A549 (cell line): ENCODE results near the gene CKAP5. TPM values are rescaled to one million over a fixed set of nuclear protein-coding genes. Genes with fewer than 3 reads are reported as not detected.

Source experiments
- ATAC-seq, 2 experiments: fragments of 200-7000 bp in 1 of 2; fragments of >200 bp in 1 of 2; cut with Nextera tagmentation in 1 of 2; cut with Tn5 transposase in 1 of 2; 3 replicates each; pipeline versions ENCODE4 v1.8.0 to v1.9.1; 2018 to 2020; ENCODE audit warnings: mild to moderate bottlenecking in 1 of 2, moderate library complexity in 1 of 2
- CTCF ChIA-PET: fragments of 300-600 bp; sonication (Branson Sonifier 250); formaldehyde crosslinking; extraction: SDS; loops from one replicate; lab custom pipeline; 2021; ENCODE audit warnings: antibody characterized with exemption, inconsistent platforms; lab: Yijun Ruan, JAX
- POLR2A ChIA-PET: fragments of 350-600 bp; formaldehyde crosslinking; extraction: SDS; loops from one replicate; lab custom pipeline; 2021; ENCODE audit warnings: antibody characterized with exemption, inconsistent platforms; lab: Yijun Ruan, JAX
- DNase-seq, 2 experiments: peaks; one replicate each; pipeline versions ENCODE4 v3.0.0 to v3.0.0-alpha.2; 2011 to 2016; ENCODE audit warnings: low read depth in 1 of 2, low spot score in 1 of 2
- FAIRE-seq: peaks from 2 replicates; lab custom pipeline; 2011; peaks lifted over from hg19 to GRCh38; lab: Jason Lieb, UNC
- H3K27ac ChIP-seq, 2 experiments: fragments of >200 bp; sonication (Bioruptor Twin); formaldehyde crosslinking; 3 replicates each; pipeline ENCODE4 v1.5.1; 2016 to 2017
- H3K4me1 ChIP-seq: fragments of >200 bp; sonication (Bioruptor Twin); formaldehyde crosslinking; 3 replicates; pipeline ENCODE4 v1.6.1; 2016
- H3K4me2 ChIP-seq: fragments of >200 bp; sonication (Bioruptor Twin); formaldehyde crosslinking; 3 replicates; pipeline ENCODE4 v1.6.1; 2016
- H3K4me3 ChIP-seq: fragments of >200 bp; sonication (Bioruptor Twin); formaldehyde crosslinking; 3 replicates; pipeline ENCODE4 v1.5.1; 2016
- H3K9me3 ChIP-seq: fragments of >200 bp; sonication (Bioruptor Twin); formaldehyde crosslinking; 3 replicates; pipeline ENCODE4 v1.6.1; 2016
- BHLHE40 ChIP-seq: IDR thresholded peaks from 2 replicates; pipeline ENCODE4 v1.6.1; 2012; ENCODE audit warnings: low read depth, low read length, inconsistent platforms
- CBX8 ChIP-seq: fragments of 200-600 bp; sonication (generic); IDR thresholded peaks from 2 replicates; pipeline ENCODE4 v1.6.1; 2016
- CEBPB ChIP-seq, 2 experiments: fragments of >200 bp in 1 of 2; sonication (Bioruptor Twin) in 1 of 2; formaldehyde crosslinking in 1 of 2; IDR thresholded peaks; 2 replicates each; pipeline ENCODE4 v1.6.1; 2012 to 2016
- EHF ChIP-seq: fragments of 250-450 bp; sonication (Bioruptor Pico); IDR thresholded peaks from 2 replicates; pipeline ENCODE4 v1.5.0; 2020; ENCODE audit warnings: mild to moderate bottlenecking
- EHMT2 ChIP-seq: fragments of 200-600 bp; sonication (generic); IDR thresholded peaks from 2 replicates; pipeline ENCODE4 v1.6.1; 2016; ENCODE audit warnings: antibody characterized with exemption, low read depth, mild to moderate bottlenecking, moderate library complexity
- ESRRA ChIP-seq: fragments of 150-350 bp; IDR thresholded peaks from 2 replicates; pipeline ENCODE4 v1.6.1; 2014; ENCODE audit warnings: mild to moderate bottlenecking, low read length, borderline replicate concordance
- FOSL2 ChIP-seq, 2 experiments: fragments of 450-650 bp in 1 of 2; fragments of >200 bp in 1 of 2; sonication (Bioruptor Twin) in 1 of 2; formaldehyde crosslinking; IDR thresholded peaks; 2 replicates each; pipeline versions ENCODE4 v1.5.0 to v1.6.1; 2016 to 2020; ENCODE audit warnings: mild to moderate bottlenecking in 1 of 2, moderate library complexity in 1 of 2
- GATA3 ChIP-seq: IDR thresholded peaks from 2 replicates; pipeline ENCODE4 v1.6.1; 2012; ENCODE audit warnings: borderline replicate concordance
- HOXA7 ChIP-seq: fragments of 250-450 bp; sonication (Bioruptor Pico); IDR thresholded peaks from 2 replicates; pipeline ENCODE4 v1.5.0; 2020; ENCODE audit warnings: mild to moderate bottlenecking, moderate library complexity
- HOXB13 ChIP-seq: fragments of 250-450 bp; sonication (Bioruptor Pico); IDR thresholded peaks from 2 replicates; pipeline ENCODE4 v1.5.0; 2020; ENCODE audit warnings: low read depth, mild to moderate bottlenecking, moderate library complexity
- JUN ChIP-seq, 2 experiments: fragments of >200 bp; sonication (Bioruptor Twin); formaldehyde crosslinking; IDR thresholded peaks; 2 replicates in 1 of 2; 3 replicates in 1 of 2; pipeline ENCODE4 v1.6.1; 2016 to 2017
- NFE2L2 ChIP-seq: fragments of 150-350 bp; conservative IDR thresholded peaks from 2 replicates; pipeline ENCODE4 v1.6.1; 2014; ENCODE audit warnings: low read length
- NR3C1 ChIP-seq: fragments of >200 bp; sonication (Bioruptor Twin); formaldehyde crosslinking; IDR thresholded peaks from 3 replicates; pipeline ENCODE4 v1.6.1; 2017
- POLR2AphosphoS2 ChIP-seq: conservative IDR thresholded peaks from 2 replicates; pipeline ENCODE4 v1.6.1; 2012; ENCODE audit warnings: low read length, improper control_type of control experiment, inconsistent platforms
- RAD21 ChIP-seq, 2 experiments: fragments of >200 bp in 1 of 2; sonication (Bioruptor Twin) in 1 of 2; formaldehyde crosslinking in 1 of 2; IDR thresholded peaks in 1 of 2; conservative IDR thresholded peaks in 1 of 2; 2 replicates in 1 of 2; 3 replicates in 1 of 2; pipeline ENCODE4 v1.6.1; 2012 to 2018; ENCODE audit warnings: inconsistent platforms in 1 of 2
- RARB ChIP-seq: fragments of 250-450 bp; sonication (Bioruptor Pico); IDR thresholded peaks from 2 replicates; pipeline ENCODE4 v1.8.0; 2021; ENCODE audit warnings: mild to moderate bottlenecking, moderate library complexity
- RNF2 ChIP-seq: fragments of 200-600 bp; sonication (generic); IDR thresholded peaks from 2 replicates; pipeline ENCODE4 v1.6.1; 2016; ENCODE audit warnings: low read depth, mild to moderate bottlenecking, antibody characterized with exemption, moderate library complexity, borderline replicate concordance
- SMC3 ChIP-seq: fragments of >200 bp; sonication (Bioruptor Twin); formaldehyde crosslinking; IDR thresholded peaks from 3 replicates; pipeline ENCODE4 v1.6.1; 2018; ENCODE audit warnings: inconsistent platforms
- TFCP2L1 ChIP-seq: fragments of 250-450 bp; sonication (Bioruptor Pico); IDR thresholded peaks from 2 replicates; pipeline ENCODE4 v1.5.0; 2021; ENCODE audit warnings: mild to moderate bottlenecking
- TP53 ChIP-seq: fragments of 250-450 bp; sonication (Bioruptor Pico); IDR thresholded peaks from 2 replicates; pipeline ENCODE4 v1.5.0; 2021; ENCODE audit warnings: mild to moderate bottlenecking, moderate library complexity
- WGBS: methylation state at CpG from one replicate; pipeline ENCODE4 v1.1.6; 2017; ENCODE audit errors: missing lambda C conversion rate; 5-methylcytosine and 5-hydroxymethylcytosine counted together
- polyA plus RNA-seq, 4 experiments: library from polyadenylated mRNA; depleted of rRNA in 3 of 4; stranded (reverse); fragments of >200 nt; fragmentation: RNase III in 1 of 4; extraction: RNeasy Plus Mini Kit Qiagen cat#74134 plus additional on column Dnase treatment in 1 of 4; gene quantifications; 2 replicates in 3 of 4; 3 replicates in 1 of 4; pipeline ENCODE4 v1.2.3, GENCODE V29; 2011 to 2017
- TF ChIP-seq, protein P1 (sequence below): fragments of >200 bp; sonication (Bioruptor Twin); formaldehyde crosslinking; IDR thresholded peaks from 3 replicates; pipeline ENCODE4 v1.6.1; 2016
- TF ChIP-seq, protein P2 (sequence below): fragments of >200 bp; sonication (Bioruptor Twin); formaldehyde crosslinking; IDR thresholded peaks from 3 replicates; pipeline ENCODE4 v1.5.1; 2016
- TF ChIP-seq, protein P3 (sequence below): IDR thresholded peaks from 2 replicates; pipeline ENCODE4 v1.6.1; 2012; ENCODE audit warnings: low read depth, borderline replicate concordance
- TF ChIP-seq, protein P4 (sequence below): fragments of >200 bp; sonication (Bioruptor Twin); formaldehyde crosslinking; IDR thresholded peaks from 2 replicates; pipeline ENCODE4 v1.6.1; 2016
- TF ChIP-seq, protein P5 (sequence below): IDR thresholded peaks from 2 replicates; pipeline ENCODE4 v1.6.1; 2012

Gene CKAP5
- polyA plus RNA-seq, 2 of the 4 experiments (the other 2 are of a cell fraction), result 66.3 to 173 TPM

DNA sequence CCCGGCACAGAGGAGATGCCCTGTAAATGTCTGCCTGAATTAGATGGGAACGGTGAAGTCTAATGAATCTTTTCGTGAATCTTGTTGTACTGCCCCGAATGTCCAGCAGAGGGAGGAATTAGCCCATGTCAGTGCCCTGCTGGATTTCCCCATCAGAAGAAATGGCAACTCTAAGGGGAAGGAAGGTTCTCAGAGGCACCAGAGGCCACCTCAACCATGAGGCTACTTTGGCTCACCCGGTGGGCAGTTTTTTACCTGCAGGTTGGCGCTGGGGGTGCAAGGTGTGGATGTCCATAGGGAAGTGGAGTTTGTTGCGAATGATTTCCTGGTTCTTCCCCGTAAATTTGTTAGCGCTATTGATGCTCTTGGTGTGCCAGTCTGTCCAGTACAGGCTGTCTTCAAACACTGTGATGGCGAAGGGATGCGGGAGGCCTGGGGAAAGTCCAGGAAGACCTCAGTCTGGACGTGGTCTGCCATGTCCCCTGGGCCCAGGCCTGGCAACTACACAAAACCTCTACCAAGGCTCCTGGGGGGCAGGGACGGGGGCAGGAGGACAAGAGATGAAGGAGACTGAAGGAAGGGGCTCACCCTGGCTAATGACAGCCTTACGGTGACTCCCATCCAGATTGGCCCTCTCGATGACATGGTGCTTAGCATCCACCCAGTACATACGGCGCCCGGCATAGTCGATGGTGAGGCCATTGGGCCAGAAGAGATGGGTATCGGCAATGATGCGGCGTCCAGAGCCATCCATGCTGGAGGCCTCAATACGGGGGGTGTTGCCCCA, 43.8 kb upstream of the CKAP5 start:
- Histone ChIP-seq H3K27ac (no peak overlapping the region), H3K9me3 (no peaks in the 10 kb centered on the region), H3K4me2 (no peak overlapping the region), H3K4me3 (no peak overlapping the region), H3K4me1 (no peaks in the 10 kb centered on the region)
- no peak for FAIRE-seq
- POLR2A ChIA-PET, result no interaction called here
- peak; percentile 90 to 92 for ATAC-seq
- peak; percentile 62 to 75 for DNase-seq
- CTCF ChIA-PET, result interaction anchor here (0.8 to 7.3 kb wide), 9 partner anchors 10 to 273 kb away, joined by 3 to 120 read pairs (median 4); no protein-coding TSS in a partner anchor
- no peak for TF ChIP-seq TP53
- TF ChIP-seq, protein P1, sequence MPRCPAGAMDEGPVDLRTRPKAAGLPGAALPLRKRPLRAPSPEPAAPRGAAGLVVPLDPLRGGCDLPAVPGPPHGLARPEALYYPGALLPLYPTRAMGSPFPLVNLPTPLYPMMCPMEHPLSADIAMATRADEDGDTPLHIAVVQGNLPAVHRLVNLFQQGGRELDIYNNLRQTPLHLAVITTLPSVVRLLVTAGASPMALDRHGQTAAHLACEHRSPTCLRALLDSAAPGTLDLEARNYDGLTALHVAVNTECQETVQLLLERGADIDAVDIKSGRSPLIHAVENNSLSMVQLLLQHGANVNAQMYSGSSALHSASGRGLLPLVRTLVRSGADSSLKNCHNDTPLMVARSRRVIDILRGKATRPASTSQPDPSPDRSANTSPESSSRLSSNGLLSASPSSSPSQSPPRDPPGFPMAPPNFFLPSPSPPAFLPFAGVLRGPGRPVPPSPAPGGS, result no peak
- no peak for TF ChIP-seq RARB (CRISPR knock-in tag)
- TF ChIP-seq RAD21 (conservative IDR thresholded peaks at IDR 0.05 in 1 of 2, IDR thresholded peaks at IDR 0.05 in 1 of 2), result peak; percentile 91 to 96
- TF ChIP-seq, protein P2, sequence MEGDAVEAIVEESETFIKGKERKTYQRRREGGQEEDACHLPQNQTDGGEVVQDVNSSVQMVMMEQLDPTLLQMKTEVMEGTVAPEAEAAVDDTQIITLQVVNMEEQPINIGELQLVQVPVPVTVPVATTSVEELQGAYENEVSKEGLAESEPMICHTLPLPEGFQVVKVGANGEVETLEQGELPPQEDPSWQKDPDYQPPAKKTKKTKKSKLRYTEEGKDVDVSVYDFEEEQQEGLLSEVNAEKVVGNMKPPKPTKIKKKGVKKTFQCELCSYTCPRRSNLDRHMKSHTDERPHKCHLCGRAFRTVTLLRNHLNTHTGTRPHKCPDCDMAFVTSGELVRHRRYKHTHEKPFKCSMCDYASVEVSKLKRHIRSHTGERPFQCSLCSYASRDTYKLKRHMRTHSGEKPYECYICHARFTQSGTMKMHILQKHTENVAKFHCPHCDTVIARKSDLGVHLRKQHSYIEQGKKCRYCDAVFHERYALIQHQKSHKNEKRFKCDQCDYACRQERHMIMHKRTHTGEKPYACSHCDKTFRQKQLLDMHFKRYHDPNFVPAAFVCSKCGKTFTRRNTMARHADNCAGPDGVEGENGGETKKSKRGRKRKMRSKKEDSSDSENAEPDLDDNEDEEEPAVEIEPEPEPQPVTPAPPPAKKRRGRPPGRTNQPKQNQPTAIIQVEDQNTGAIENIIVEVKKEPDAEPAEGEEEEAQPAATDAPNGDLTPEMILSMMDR, result peak; percentile 91
- TF ChIP-seq NFE2L2, result no peak
- TF ChIP-seq, protein P3, sequence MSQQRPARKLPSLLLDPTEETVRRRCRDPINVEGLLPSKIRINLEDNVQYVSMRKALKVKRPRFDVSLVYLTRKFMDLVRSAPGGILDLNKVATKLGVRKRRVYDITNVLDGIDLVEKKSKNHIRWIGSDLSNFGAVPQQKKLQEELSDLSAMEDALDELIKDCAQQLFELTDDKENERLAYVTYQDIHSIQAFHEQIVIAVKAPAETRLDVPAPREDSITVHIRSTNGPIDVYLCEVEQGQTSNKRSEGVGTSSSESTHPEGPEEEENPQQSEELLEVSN, result no peak
- TF ChIP-seq HOXB13 (CRISPR knock-in tag), result no peak
- TF ChIP-seq GATA3, result no peak
- TF ChIP-seq JUN (IDR thresholded peaks at IDR 0.05), result no peak
- TF ChIP-seq RNF2, result no peak
- no peak for TF ChIP-seq FOSL2 (IDR thresholded peaks at IDR 0.05)
- TF ChIP-seq FOSL2 (CRISPR knock-in tag; IDR thresholded peaks at IDR 0.05), result no peak
- peak; percentile 92 for TF ChIP-seq SMC3
- TF ChIP-seq CEBPB (IDR thresholded peaks at IDR 0.05), result peak in 1 of 2 experiments; percentile 59; a peak in 1 of 4 replicates
- TF ChIP-seq, all 56 proteins: peak for 4
- 64% methylated on average over 23 of the region's 23 CpGs for WGBS

DNA sequence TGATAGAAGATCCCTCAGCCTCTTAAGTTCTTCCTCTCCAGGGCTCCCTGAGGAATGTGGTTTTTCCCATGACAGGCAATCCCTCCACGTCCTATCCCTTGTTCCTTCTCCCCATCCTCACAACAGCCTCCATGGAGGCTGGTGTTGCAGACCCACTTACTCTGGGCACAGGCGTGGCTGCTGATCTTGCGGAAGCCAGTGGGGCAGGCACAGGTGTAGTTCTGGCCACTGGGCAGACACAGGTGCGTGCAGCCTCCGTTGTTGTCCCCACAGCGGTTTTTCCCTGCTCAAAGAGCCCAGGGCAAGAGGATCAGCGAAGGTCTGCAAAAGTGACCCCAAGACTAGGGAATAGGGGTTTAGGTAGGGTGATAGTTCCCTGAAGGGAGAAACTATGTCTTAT, 43.2 kb upstream of the CKAP5 start:
- H3K4me1 ChIP-seq, result no peaks in the 10 kb centered on the region
- ChIA-PET CTCF (interaction anchor here (1.0 to 6.4 kb wide), 9 partner anchors 12 to 277 kb away, joined by 3 to 63 read pairs (median 4); no protein-coding TSS in a partner anchor), POLR2A (no interaction called here)
- DNase-seq (no peak), ATAC-seq (peak; percentile 20 to 29; a peak in 2 of 6 replicates), FAIRE-seq (no peak)
- no peak overlapping the region for H3K27ac ChIP-seq
- no peak overlapping the region for H3K4me3 ChIP-seq
- TF ChIP-seq EHF (no peak), POLR2AphosphoS2 (no peak), HOXA7 (no peak), TFCP2L1 (no peak), BHLHE40 (no peak), NR3C1 (no peak), CBX8 (no peak), EHMT2 (no peak), ESRRA (no peak), SMC3 (no peak)
- TF ChIP-seq, protein P4, sequence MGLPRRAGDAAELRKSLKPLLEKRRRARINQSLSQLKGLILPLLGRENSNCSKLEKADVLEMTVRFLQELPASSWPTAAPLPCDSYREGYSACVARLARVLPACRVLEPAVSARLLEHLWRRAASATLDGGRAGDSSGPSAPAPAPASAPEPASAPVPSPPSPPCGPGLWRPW, result no peak
- TF ChIP-seq, protein P3, result no peak
- TF ChIP-seq, protein P5, sequence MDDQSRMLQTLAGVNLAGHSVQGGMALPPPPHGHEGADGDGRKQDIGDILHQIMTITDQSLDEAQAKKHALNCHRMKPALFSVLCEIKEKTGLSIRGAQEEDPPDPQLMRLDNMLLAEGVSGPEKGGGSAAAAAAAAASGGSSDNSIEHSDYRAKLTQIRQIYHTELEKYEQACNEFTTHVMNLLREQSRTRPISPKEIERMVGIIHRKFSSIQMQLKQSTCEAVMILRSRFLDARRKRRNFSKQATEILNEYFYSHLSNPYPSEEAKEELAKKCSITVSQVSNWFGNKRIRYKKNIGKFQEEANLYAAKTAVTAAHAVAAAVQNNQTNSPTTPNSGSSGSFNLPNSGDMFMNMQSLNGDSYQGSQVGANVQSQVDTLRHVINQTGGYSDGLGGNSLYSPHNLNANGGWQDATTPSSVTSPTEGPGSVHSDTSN, result no peak
- 63% methylated on average over 7 of the region's 7 CpGs for WGBS
- no peak overlapping the region for H3K4me2 ChIP-seq
- no peaks in the 10 kb centered on the region for H3K9me3 ChIP-seq
